Cardiac muscle cell (in vitro differentiated cells and primary cell): ENCODE measurements around the gene THSD1. TPM values are rescaled to one million over a fixed set of nuclear protein-coding genes. Genes with fewer than 3 reads are reported as not detected.

ENCODE experiments used
- DNase-seq, 2 donors: peaks; one replicate each; pipeline versions ENCODE4 v3.0.0 to v3.0.0-alpha.2; 2010 to 2017; ENCODE audit warnings: low read depth in 1 of 2, low spot score in 1 of 2
- H3K27ac ChIP-seq: fragments of 200-600 bp; sonication (generic); 2 replicates; pipeline ENCODE4 v1.5.1; 2016
- H3K27me3 ChIP-seq: fragments of 200-600 bp; sonication (generic); 2 replicates; pipeline ENCODE4 v1.6.0; 2016; ENCODE audit warnings: control low read depth
- H3K36me3 ChIP-seq: fragments of 200-600 bp; sonication (generic); 2 replicates; pipeline ENCODE4 v1.5.1; 2016; ENCODE audit warnings: control low read depth
- H3K4me1 ChIP-seq: fragments of 200-600 bp; sonication (generic); 2 replicates; pipeline ENCODE4 v1.8.1; 2017; ENCODE audit warnings: low read depth, mild to moderate bottlenecking, mixed run types
- H3K4me3 ChIP-seq: fragments of 200-600 bp; sonication (generic); 2 replicates; pipeline ENCODE4 v1.5.1; 2016; ENCODE audit warnings: mild to moderate bottlenecking
- H3K9me3 ChIP-seq: fragments of 200-600 bp; sonication (generic); 2 replicates; pipeline ENCODE4 v1.5.1; 2017; ENCODE audit warnings: low read depth, mild to moderate bottlenecking, control low read depth
- polyA plus RNA-seq: library from polyadenylated mRNA; unstranded; fragments of >200 nt; fragmentation: Nextera tagmentation; extraction: Ambion mirVana; gene quantifications from 2 replicates; pipeline ENCODE4 v1.2.1, GENCODE V29; 2016
- total RNA-seq: library from RNA; depleted of rRNA; stranded (reverse); fragments of >200 nt; gene quantifications from 2 replicates; pipeline ENCODE4 v1.2.3, GENCODE V29; 2016
- TF ChIP-seq, protein P1 (sequence below): IDR thresholded peaks from 2 replicates; pipeline ENCODE4 v1.5.1; 2012; ENCODE audit warnings: low read depth, mild to moderate bottlenecking, low read length

Gene THSD1
- total and polyA plus RNA-seq, 2 experiments from 2014 or later, result 0.66 TPM; not detected in 1

DNA sequence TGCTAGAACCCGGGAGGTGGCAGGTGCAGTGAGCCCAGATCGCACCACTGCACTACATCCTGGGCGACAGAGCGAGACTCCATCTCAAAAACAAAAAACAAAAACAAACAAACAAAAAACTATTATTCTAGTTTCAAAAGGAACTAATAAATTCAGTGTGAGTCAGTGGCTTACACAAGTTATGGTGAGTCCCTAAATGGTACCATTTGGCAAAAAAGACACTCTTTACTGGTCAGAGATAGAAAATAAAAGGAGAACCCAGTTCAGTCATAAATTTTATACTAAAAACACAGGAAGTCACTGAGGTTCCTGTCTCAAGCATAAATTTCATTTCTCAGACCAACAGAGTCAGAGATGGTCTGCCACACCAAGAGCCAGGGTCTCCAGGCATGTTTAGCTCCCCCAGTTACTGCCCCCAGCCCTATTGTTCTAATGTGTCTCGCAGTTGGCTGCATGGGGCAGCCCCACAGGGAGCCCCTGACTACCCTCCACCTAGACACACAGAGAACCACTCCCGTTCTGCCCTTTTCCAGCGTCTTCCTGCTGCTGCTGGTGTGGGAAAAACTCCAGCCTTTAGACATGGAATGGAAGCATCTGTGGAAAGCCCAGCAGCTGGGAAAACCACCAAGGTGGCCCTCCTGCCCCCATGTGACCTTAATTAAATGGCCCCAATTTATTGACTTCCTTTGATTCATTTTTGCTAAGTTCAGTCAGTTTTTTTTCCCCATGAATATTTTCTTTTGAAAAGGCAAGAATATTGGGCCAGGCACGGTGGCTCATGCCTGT, 12.2 kb downstream of the THSD1 start:
- Histone ChIP-seq H3K27me3 (no peaks in the 10 kb centered on the region), H3K36me3 (no peaks in the 10 kb centered on the region), H3K9me3 (no peaks in the 10 kb centered on the region), H3K4me1 (no peaks in the 10 kb centered on the region), H3K4me3 (no peak overlapping the region), H3K27ac (no peak overlapping the region)
- no peak for DNase-seq
- TF ChIP-seq, protein P1, sequence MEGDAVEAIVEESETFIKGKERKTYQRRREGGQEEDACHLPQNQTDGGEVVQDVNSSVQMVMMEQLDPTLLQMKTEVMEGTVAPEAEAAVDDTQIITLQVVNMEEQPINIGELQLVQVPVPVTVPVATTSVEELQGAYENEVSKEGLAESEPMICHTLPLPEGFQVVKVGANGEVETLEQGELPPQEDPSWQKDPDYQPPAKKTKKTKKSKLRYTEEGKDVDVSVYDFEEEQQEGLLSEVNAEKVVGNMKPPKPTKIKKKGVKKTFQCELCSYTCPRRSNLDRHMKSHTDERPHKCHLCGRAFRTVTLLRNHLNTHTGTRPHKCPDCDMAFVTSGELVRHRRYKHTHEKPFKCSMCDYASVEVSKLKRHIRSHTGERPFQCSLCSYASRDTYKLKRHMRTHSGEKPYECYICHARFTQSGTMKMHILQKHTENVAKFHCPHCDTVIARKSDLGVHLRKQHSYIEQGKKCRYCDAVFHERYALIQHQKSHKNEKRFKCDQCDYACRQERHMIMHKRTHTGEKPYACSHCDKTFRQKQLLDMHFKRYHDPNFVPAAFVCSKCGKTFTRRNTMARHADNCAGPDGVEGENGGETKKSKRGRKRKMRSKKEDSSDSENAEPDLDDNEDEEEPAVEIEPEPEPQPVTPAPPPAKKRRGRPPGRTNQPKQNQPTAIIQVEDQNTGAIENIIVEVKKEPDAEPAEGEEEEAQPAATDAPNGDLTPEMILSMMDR, result no peak

- H3K36me3 ChIP-seq, result no peaks in the 10 kb centered on the region
- TF ChIP-seq, protein P1, result no peak
- H3K4me1 ChIP-seq, result no peaks in the 10 kb centered on the region
Observed at GRCh38 chr13:52387721-52388120, 18.3 kb downstream of the THSD1 start.

DNA sequence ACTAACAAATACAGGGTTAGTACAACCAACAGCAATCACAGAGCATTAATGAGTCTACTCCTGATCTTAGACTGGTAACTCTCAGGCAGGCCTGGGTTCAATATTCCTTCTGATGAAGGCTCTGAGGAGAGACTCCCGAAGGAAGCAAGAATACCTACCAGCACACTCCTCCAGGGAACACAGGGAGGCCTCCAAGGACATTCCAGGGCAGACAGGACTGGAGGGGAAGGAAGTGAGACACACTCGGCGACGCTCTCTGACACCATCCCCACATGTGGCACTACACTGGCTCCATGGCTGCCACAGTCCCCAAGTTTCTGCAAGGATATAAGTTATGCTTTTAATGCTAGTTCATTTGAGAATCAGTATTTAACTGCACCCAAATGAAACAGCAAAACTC, 20.1 kb downstream of the THSD1 start:
- TF ChIP-seq, protein P1, result no peak
- H3K27me3 ChIP-seq, result peaks cover 8% of the 10 kb centered on the region
- no peaks in the 10 kb centered on the region for H3K36me3 ChIP-seq
- no peak overlapping the region for H3K27ac ChIP-seq
- H3K4me1 ChIP-seq, result no peaks in the 10 kb centered on the region
- no peak for DNase-seq
- H3K9me3 ChIP-seq, result no peaks in the 10 kb centered on the region
- H3K4me3 ChIP-seq, result no peak overlapping the region

More at GRCh38 chr13:52387721-52388120, 18.3 kb downstream of the THSD1 start:
- no peak for DNase-seq
- H3K27ac ChIP-seq, result no peak overlapping the region
- H3K27me3 ChIP-seq, result no peaks in the 10 kb centered on the region
- no peak overlapping the region for H3K4me3 ChIP-seq
- H3K9me3 ChIP-seq, result no peaks in the 10 kb centered on the region

- H3K27ac ChIP-seq, result no peak overlapping the region
- no peaks in the 10 kb centered on the region for H3K36me3 ChIP-seq
- DNase-seq, result no peak
- no peaks in the 10 kb centered on the region for H3K9me3 ChIP-seq
- TF ChIP-seq, protein P1, result no peak
- no peaks in the 10 kb centered on the region for H3K4me1 ChIP-seq
- no peak overlapping the region for H3K4me3 ChIP-seq
- peaks cover 8% of the 10 kb centered on the region for H3K27me3 ChIP-seq
Observed at GRCh38 chr13:52383366-52383765, 22.6 kb downstream of the THSD1 start.

DNA sequence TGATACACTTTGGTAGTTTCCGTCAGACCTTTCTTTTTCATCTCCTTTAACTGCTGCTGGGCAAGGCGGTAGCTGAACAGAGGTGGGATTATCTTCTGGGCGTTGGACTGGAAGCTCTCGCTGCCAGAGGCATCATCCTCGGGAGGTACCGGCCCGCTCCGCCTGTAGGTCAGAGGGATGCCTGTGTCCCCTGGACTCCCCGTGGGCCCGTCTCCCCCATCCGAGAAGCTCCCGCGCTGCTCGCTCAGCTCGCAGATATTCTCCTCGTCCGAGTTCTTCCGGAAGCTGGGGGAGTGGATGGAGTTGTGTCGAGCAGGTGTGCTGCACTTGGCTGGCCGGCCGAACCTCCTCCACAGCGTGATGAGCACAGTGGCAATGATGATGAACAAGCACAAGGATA, 27.7 kb downstream of the THSD1 start:
- Histone ChIP-seq H3K4me3 (no peak overlapping the region), H3K27ac (no peak overlapping the region), H3K9me3 (no peaks in the 10 kb centered on the region), H3K4me1 (no peaks in the 10 kb centered on the region), H3K27me3 (peaks cover 8% of the 10 kb centered on the region), H3K36me3 (no peaks in the 10 kb centered on the region)
- TF ChIP-seq, protein P1, result no peak
- no peak for DNase-seq
